ENCODE measurements around the gene SLC25A1.

Gene SLC25A1

DNA sequence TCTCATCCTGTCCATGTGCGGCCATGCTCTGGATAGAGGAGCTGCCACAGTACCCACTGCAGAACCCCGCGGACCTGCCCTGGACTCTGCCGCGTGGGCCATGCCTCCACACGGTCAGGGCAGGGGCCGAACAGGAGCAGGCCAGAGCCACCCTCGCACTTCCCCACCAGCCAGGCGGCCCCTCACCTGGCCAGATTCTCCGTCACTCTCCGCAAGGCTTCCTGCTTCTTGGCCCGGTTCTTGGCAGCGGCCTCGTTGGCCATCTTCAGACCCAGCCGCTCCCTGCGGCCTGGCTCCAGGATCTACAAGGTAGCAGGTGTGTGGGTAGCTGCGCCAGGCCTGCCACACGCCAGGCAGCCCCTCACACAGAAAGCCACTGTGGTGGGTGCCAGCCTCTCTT lies 43.7 kb downstream of the SLC25A1 start:
- DNase-seq: no peak

DNA sequence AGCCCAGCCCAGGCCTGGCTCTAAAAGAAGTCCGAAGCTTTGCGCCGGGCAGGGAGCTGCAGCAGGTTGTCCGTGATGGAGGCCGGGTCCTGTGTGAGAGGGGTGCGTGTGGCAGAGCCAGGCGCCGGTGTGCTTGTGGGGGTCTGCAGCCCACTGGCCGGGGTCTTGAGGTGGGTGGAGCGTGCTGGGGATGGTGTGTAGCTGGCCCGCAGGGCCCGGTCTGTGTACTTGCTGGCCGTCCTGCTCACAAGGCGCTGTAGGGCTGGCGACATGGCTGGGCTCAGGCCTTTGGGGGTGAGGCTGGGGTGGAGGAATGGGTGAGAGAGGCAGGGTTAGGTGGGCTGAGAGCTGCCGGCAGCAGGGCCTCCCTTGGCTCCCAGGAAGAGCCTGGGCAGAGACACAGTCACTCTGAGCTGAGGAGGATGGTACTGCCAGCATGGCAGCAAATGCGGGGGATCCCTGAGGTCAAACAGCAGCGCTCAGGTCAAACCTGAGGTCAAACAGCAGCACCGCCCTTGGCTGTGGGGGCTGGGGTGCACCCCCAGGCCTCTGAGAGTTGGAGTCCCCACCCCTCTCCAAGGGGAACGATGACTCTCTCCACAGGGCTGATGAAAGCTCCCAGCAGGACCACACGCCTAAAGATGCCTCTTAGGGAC lies 44.2 kb downstream of the SLC25A1 start:
- no peak for DNase-seq

DNA sequence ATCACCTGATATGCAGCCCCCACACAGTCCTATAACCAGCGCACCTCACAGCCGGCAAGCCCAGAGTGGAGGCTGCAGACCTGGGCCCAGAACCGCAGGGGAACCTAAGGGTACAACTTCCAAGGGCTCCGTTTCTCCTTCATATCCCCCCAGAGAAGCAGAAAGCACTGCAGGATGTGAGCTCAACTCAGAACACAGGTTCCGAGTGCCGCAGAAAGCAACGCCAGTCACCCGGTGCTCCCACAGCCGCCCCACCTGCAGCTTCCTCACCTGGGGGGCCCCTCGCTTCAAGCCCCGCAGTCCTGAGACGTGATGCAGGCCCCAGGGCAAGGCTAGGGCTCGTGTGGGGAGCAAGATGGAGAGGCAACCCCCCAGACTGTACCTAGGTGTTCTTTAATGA lies 45.0 kb downstream of the SLC25A1 start:
- DNase-seq: no peak

DNA sequence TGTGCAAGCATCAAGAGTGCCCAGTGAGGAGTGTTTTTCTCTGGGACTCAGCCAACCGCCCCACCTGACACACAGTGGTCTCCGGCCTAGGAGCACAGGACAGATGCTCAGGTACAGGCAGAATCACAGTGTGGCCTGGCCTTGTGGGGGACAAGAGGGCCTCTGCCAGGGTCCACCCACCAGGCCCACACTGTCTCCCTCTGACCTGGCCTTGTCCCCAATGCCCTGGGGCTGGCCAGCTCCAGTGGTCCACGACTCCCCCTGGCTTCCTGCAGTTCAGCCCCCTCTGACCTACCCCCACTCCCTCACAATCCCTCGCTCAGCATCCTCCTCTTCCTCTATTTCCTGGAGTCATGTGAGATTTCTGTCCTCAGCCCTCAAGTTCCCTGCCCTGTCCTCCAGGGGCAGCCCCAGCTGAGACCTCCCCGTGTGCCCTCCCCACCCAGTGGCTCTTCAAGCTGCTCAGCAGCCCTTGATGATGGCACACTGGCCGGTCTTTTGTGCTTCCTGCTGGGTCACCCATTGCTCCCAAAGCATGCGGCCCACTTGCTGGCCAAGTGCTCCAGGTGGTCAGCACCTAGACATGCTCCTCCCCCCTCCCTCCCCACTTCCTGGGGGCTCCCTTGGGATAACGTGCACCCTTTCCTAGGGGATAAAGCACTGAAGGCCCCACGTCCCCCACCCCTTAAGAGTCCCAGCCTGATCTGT lies 45.7 kb downstream of the SLC25A1 start:
- no peak for DNase-seq

DNA sequence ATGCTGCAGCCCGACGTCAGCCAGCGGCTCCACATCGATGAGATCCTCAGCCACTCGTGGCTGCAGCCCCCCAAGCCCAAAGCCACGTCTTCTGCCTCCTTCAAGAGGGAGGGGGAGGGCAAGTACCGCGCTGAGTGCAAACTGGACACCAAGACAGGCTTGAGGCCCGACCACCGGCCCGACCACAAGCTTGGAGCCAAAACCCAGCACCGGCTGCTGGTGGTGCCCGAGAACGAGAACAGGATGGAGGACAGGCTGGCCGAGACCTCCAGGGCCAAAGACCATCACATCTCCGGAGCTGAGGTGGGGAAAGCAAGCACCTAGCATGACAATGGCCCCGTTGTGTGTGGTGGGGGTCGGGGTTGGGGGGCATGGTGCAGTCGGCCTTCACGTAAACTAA lies 46.4 kb downstream of the SLC25A1 start:
- no peak for DNase-seq

DNA sequence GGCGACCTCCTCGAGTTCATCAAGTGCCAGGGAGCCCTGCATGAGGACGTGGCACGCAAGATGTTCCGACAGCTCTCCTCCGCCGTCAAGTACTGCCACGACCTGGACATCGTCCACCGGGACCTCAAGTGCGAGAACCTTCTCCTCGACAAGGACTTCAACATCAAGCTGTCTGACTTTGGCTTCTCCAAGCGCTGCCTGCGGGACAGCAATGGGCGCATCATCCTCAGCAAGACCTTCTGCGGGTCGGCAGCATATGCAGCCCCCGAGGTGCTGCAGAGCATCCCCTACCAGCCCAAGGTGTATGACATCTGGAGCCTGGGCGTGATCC lies 46.9 kb downstream of the SLC25A1 start:
- no peak for DNase-seq

DNA sequence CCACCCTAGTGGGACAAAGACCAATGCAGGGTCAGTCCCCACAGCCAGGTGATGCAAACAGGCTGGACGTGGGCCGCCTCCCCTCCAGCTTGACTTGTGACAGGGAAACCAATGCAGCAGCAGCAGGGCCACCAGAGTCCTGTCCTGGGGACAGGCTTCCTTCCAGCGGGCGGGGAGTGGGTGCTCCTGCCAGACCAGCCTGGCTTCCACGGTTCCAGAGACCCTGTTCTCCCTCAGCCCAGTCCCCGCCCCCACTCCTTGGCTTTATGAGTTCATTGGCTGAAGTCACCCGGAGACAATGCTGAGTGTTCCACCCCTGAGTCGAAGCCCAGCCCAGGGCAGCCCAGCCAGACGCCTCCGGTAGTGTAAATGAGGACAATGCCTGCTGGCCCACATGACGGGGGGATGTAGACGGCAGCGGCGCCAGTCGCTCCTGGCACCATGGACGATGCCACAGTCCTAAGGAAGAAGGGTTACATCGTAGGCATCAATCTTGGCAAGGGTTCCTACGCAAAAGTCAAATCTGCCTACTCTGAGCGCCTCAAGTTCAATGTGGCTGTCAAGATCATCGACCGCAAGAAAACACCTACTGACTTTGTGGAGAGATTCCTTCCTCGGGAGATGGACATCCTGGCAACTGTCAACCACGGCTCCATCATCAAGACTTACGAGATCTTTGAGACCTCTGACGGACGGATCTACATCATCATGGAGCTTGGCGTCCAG lies 47.4 kb downstream of the SLC25A1 start, which contains the start of gene TSSK2:
Gene TSSK2 (plus strand): TSS at position 350 of the 726 bp plus-strand sequence. CDS start 92 bp downstream, at position 442.
- DNase-seq: no peak

DNA sequence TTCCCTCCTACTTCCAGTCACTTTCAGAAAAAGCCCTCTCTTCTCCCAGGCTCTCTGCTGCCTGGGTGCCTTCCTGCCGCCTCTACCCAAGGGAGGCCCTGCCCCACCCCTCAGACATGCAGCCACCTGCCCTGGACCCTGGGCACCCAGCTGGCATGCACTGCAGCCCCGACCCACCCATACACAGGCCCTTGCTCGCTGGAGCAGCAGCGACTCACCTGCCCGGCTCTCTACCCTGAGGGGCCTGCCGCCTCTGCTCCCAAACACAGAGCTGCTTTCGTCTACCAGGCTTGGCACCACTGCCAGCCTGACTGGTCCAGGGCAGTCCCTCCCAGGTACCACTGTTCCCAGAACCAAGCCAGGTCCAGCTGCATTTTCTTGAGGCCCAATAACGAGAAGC lies 48.7 kb downstream of the SLC25A1 start:
- DNase-seq: no peak

DNA sequence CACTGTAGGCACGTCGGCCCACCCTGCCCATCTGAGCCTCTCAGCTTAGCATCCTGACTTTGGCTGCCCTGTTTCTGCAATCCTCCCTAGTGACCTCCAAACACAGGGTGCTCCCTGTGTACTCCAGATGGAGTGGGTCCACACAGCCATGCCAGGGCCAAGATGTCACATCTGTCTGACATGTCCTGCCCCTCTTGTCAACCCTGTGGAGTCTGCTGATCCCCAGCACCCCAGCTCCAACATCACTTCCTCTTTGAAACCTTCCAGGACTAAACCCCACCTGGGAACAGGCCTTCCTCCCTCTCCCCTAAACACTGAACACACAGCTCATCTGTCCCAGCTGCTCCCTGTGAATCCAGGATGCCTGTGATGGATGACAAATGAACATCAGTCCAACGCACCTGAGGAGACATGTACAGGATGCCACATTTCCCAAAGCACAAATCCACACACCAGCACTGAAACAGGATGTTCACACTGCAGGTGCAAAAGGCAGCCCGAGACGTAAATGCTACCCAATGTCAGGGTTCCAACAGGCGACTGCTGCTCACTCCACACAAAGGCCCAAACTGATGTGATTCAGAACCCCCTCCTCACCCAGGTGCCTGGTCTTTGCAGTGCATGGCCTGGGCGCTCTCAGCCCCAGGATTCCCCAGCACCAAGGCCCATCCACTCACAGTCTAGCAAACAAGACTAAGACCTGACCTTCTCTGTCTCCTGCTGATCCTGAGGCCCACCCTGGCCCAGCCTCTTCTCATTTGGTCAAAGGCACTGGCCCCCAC lies 49.4 kb downstream of the SLC25A1 start:
- no peak for DNase-seq

DNA sequence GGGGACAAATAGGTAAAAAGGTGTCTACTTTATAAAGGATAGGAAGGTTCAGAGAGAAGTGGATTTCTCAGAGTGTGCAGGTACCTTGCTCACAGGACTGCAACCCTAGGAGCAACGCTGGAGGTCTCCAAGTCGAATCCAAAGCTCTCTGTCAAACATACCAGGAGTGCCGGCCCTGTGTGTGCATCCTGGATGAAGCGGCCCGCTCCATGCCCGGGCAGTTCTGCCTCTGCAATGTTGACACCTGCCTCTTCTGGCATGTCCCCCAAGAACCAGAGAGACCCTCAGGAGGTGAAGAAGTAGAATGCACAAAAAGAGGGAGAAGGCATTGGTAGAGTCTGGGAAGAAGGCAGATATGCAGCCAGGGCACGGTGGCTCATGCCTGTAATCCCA lies 50.5 kb downstream of the SLC25A1 start:
- DNase-seq: no peak

DNA sequence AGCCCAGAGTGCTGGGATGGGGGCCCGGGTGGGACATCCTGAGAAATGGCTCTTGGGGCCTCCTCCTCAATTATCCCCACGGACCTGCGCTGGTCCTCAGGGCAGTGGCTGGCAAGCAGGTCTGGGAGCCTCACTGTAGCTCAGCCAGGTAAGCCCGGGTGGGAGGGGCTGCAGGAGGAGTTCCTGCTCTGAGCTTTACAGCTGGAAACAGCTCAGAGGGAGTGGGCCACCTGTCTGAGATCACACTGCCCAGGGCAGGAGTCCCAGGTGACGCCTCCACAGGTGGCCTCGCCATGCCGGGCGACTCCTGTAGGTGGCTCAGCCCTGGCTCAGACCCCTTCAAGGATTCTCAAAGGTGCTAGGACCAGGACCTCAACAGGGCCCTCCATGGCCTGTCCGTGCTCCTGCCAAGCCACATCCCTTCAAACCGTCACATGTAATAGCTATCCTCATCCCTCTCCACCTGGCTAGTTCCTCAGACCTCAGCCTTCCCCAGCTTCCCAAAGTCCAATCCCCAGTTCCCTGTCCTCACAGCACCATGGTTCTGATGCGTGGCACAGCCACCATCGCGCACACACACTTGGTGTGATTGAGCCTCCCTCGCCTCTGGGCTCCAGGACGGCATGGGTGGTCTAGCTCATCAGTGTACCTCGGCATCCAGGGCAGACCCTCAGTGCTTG lies 51.1 kb downstream of the SLC25A1 start:
- no peak for DNase-seq

DNA sequence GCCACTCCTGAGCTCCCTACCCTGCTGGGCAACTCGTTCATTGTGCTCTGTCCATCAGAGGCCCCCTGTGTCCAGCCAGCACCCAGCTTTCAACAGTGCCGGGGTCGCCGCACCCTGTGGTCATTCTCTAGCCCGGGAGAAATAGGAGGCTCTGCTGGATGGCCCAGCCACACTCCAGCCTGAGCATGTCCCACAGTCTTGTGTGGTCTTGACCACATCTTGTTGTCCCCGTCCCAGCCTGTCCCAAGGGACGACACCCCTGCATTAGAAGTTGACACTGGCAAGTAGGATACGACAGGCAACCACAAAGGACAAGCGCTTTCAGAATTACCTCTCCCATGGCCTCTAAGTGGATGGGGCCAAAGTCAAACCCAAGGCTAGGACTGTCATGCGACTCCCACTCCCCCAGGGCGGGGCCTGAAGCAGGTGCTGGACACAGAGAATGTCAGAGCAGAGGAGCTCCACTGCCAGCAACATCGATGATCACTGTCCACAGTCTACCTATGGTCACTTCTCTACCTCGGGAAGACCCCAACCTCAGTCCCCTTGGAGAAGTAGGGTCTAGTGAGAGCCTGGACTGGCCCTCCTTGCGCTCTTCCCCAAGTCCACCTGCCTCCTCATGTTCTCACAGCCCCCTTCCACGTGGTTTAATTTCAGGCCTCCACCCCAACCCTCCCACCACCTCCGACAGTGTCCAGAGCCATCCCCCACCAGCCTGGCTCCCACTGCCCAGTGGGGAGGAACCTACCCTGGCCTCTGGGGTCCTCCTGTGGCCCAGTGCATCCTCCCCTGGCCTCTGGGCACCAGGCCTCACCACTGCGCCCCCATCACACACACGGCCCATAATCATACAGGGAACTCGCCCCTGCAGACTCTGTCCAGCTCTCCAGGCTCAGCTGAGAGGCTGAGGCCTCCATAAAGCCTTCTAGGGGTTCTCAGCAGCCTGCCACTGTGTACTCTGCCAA lies 51.9 kb downstream of the SLC25A1 start:
- no peak for DNase-seq

Data from NCI-H226 (cell line).